ENCODE measurements around the gene ZNF25. TPM values are rescaled to one million over a fixed set of nuclear protein-coding genes. Genes with fewer than 3 reads are reported as not detected.

ZNF25 gene
- total and polyA plus RNA-seq, 2 of the 4 experiments (the other 2 are of a cell fraction), result 5.1 to 9.5 TPM

GRCh38 chr10:37991655-37992054 lies 15.2 kb upstream of the ZNF25 start:
- POLR2A ChIA-PET (ENCODE audit: unreplicated experiment), result no interaction called here
- Histone ChIP-seq H3K18ac (ENCODE audit: low read depth, low read length) (no peak overlapping the region), H3K79me1 (ENCODE audit: low read depth in 1 of 2, low read length in 2 of 2) (no peaks in the 10 kb centered on the region), H3K9me3 (ENCODE audit: control insufficient read depth, insufficient read depth, low read length) (no peaks in the 10 kb centered on the region), H3K27ac (ENCODE audit: insufficient read depth, low read length) (no peak overlapping the region), H4K91ac (ENCODE audit: insufficient read depth, low read depth, low read length) (no peak overlapping the region), H3K14ac (replicated peaks; ENCODE audit: low read depth, low read length) (no peak overlapping the region), H3K4ac (ENCODE audit: low read depth, low read length) (no peak overlapping the region), H3K27me3 (ENCODE audit: control insufficient read depth, insufficient read depth, low read length) (no peaks in the 10 kb centered on the region), H2BK5ac (ENCODE audit: low read depth, low read length, poor library complexity, severe bottlenecking) (no peak overlapping the region), H4K5ac (ENCODE audit: low read depth, low read length) (no peak overlapping the region), H4K8ac (ENCODE audit: low read depth in 2 of 2, low read length in 2 of 2) (no peak overlapping the region), H3K36me3 (ENCODE audit: control insufficient read depth, insufficient read depth, low read length) (no peaks in the 10 kb centered on the region), H2AK5ac (ENCODE audit: low read depth, low read length) (no peak overlapping the region), H2BK120ac (ENCODE audit: low read depth, low read length) (no peak overlapping the region), H3K4me3 (ENCODE audit: insufficient read depth, low read depth, low read length) (no peak overlapping the region), H2BK15ac (ENCODE audit: low read depth, low read length) (no peak overlapping the region), H3K9ac (ENCODE audit: low read depth, low read length) (no peak overlapping the region), H4K20me1 (ENCODE audit: insufficient read depth, low read length) (no peaks in the 10 kb centered on the region), H3K56ac (ENCODE audit: extremely low read depth, insufficient read depth, low read length) (no peak overlapping the region), H2AK9ac (replicated peaks; ENCODE audit: low read depth, low read length, poor library complexity) (no peak overlapping the region), H3K23ac (ENCODE audit: low read depth, low read length) (no peak overlapping the region), H3K4me1 (ENCODE audit: control insufficient read depth, insufficient read depth, low read length) (no peaks in the 10 kb centered on the region), H3K9me1 (ENCODE audit: insufficient read depth, low read length) (no peaks in the 10 kb centered on the region), H2AFZ (replicated peaks; ENCODE audit: low read length, poor library complexity) (no peak overlapping the region), H2BK20ac (ENCODE audit: low read depth, low read length) (no peak overlapping the region), H3K4me2 (ENCODE audit: low read depth, low read length) (no peak overlapping the region)
- BruUV-seq (replicated peaks), result no TSS peak
- dilution Hi-C loops (cut with HindIII; ENCODE audit: low sequenced_read_pairs, unreplicated experiment) (no loop called here), in situ Hi-C loops (cut with MboI; ENCODE audit: low sequenced_read_pairs) (loop anchor here (25.0 kb wide), 1 partner anchor 371 kb away; no protein-coding TSS in a partner anchor), intact Hi-C loops (cut with micrococcal nuclease) (no loop called here)
- CTCF ChIA-PET, result no interaction called here
- ATAC-seq (ENCODE audit: low read depth), result no peak
- WGBS, 2 experiments (ENCODE audit: extremely low coverage in 2 of 2, insufficient read length in 1 of 2), result no CpG with 5 or more reads among the region's 2 CpGs
- TF ChIP-seq, protein P1, sequence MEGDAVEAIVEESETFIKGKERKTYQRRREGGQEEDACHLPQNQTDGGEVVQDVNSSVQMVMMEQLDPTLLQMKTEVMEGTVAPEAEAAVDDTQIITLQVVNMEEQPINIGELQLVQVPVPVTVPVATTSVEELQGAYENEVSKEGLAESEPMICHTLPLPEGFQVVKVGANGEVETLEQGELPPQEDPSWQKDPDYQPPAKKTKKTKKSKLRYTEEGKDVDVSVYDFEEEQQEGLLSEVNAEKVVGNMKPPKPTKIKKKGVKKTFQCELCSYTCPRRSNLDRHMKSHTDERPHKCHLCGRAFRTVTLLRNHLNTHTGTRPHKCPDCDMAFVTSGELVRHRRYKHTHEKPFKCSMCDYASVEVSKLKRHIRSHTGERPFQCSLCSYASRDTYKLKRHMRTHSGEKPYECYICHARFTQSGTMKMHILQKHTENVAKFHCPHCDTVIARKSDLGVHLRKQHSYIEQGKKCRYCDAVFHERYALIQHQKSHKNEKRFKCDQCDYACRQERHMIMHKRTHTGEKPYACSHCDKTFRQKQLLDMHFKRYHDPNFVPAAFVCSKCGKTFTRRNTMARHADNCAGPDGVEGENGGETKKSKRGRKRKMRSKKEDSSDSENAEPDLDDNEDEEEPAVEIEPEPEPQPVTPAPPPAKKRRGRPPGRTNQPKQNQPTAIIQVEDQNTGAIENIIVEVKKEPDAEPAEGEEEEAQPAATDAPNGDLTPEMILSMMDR (conservative IDR thresholded peaks at IDR 0.05; ENCODE audit: low read depth, low read length), result no peak
- TF ChIP-seq, protein P2, sequence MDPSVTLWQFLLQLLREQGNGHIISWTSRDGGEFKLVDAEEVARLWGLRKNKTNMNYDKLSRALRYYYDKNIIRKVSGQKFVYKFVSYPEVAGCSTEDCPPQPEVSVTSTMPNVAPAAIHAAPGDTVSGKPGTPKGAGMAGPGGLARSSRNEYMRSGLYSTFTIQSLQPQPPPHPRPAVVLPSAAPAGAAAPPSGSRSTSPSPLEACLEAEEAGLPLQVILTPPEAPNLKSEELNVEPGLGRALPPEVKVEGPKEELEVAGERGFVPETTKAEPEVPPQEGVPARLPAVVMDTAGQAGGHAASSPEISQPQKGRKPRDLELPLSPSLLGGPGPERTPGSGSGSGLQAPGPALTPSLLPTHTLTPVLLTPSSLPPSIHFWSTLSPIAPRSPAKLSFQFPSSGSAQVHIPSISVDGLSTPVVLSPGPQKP (IDR thresholded peaks at IDR 0.05; ENCODE audit: borderline replicate concordance, low read depth, low read length), result no peak
- TF ChIP-seq RCOR1 (IDR thresholded peaks at IDR 0.05; ENCODE audit: insufficient replicate concordance, low read length) (no peak), BHLHE40 (IDR thresholded peaks at IDR 0.05; ENCODE audit: low read depth, low read length) (no peak), RAD21 (IDR thresholded peaks at IDR 0.05; ENCODE audit: low read length) (no peak), RFX5 (IDR thresholded peaks at IDR 0.05; ENCODE audit: low read depth, low read length) (no peak), FOS (IDR thresholded peaks at IDR 0.05; ENCODE audit: low read depth, low read length) (no peak), NFE2L2 (IDR thresholded peaks at IDR 0.05; ENCODE audit: low read depth, low read length) (no peak), SMC3 (IDR thresholded peaks at IDR 0.05; ENCODE audit: low read depth, low read length) (no peak), POLR2A (IDR thresholded peaks at IDR 0.05; ENCODE audit: low read depth, low read length) (no peak), MXI1 (IDR thresholded peaks at IDR 0.05; ENCODE audit: borderline replicate concordance, low read depth, low read length) (no peak), MAZ (IDR thresholded peaks at IDR 0.05; ENCODE audit: borderline replicate concordance, low read depth, low read length) (no peak), CHD1 (IDR thresholded peaks at IDR 0.05; ENCODE audit: low read depth, low read length) (no peak), CEBPB (IDR thresholded peaks at IDR 0.05; ENCODE audit: low read depth, low read length) (no peak)
- TF ChIP-seq, protein P3, sequence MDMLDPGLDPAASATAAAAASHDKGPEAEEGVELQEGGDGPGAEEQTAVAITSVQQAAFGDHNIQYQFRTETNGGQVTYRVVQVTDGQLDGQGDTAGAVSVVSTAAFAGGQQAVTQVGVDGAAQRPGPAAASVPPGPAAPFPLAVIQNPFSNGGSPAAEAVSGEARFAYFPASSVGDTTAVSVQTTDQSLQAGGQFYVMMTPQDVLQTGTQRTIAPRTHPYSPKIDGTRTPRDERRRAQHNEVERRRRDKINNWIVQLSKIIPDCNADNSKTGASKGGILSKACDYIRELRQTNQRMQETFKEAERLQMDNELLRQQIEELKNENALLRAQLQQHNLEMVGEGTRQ (IDR thresholded peaks at IDR 0.05; ENCODE audit: low read depth, low read length), result no peak
- no peak for DNase-seq
